ENCODE measurements around the gene PDC.

- TF ChIP-seq POLR2A (IDR thresholded peaks at IDR 0.05; ENCODE audit: low read depth, low read length) = no peak
- TF ChIP-seq POLR2AphosphoS5 (IDR thresholded peaks at IDR 0.05; ENCODE audit: low read depth, low read length) = no peak
Measured at GRCh38 chr1:186481303-186481888, 20.5 kb upstream of the PDC start.

Measured in GM12891 (cell line).